T-helper 1 cell treated with Interleukin-12 subunit alpha and Interleukin-12 subunit beta and Interleukin-4 antibody, amounts not matched to agents 30 μg/mL and 1 μg/mL, for 36 hours (primary cell): ENCODE data around the gene CGAS.
A peak's percentile ranks its signal among the peaks of the same experiment; 100 is the strongest.
"Not testable (repeated sequence)": the region's sequence is repeated elsewhere in the genome, so short reads cannot be mapped to it uniquely, and the experiment has no call there.

ENCODE experiments used
- H3K27ac Mint-ChIP-seq: one replicate; pipeline ENCODE4 v1.8.0; 2021; ENCODE audit warnings: mild to moderate bottlenecking, mixed read lengths
- H3K27me3 Mint-ChIP-seq: one replicate; pipeline ENCODE4 v1.8.0; 2021; ENCODE audit warnings: low read depth, mixed read lengths
- H3K36me3 Mint-ChIP-seq: one replicate; pipeline ENCODE4 v1.8.0; 2021; ENCODE audit warnings: low read depth, mixed read lengths
- H3K4me1 Mint-ChIP-seq: one replicate; pipeline ENCODE4 v1.8.0; 2021; ENCODE audit warnings: low read depth, mixed read lengths
- H3K4me3 Mint-ChIP-seq: one replicate; pipeline ENCODE4 v1.8.0; 2021; ENCODE audit warnings: mild to moderate bottlenecking, moderate library complexity, mixed read lengths
- H3K9me3 Mint-ChIP-seq: one replicate; pipeline ENCODE4 v1.8.0; 2021; ENCODE audit warnings: mixed read lengths

Gene CGAS

DNA sequence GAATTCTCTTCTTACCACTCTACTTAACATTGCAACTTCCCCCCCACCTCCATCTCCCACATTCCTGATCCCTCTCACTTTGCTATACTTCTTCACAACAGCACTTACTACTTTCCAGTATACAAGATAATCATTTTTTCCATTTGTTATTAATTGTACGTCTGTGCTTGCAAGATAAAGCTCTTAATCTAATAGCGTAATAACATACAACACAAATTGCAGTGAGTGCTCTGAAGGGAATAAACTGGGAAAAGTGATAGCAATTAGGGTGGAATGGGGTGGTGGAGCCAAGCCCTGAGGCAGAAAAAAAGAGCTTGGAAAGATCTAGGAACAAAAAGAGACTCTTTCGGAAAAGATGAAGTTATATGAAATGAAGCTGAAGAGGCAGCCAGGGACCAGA is 8.5 kb downstream of the CGAS start:
- Mint-ChIP-seq H3K27ac (peak overlapping the region; percentile 1), H3K4me1 (peaks cover 45% of the 10 kb centered on the region), H3K9me3 (no peaks in the 10 kb centered on the region), H3K27me3 (no peaks in the 10 kb centered on the region), H3K36me3 (peaks cover 46% of the 10 kb centered on the region), H3K4me3 (no peak overlapping the region)

- Mint-ChIP-seq H3K27me3 (no peaks in the 10 kb centered on the region), H3K27ac (peak overlapping the region; percentile 24), H3K4me3 (no peak overlapping the region), H3K36me3 (peaks cover 32% of the 10 kb centered on the region), H3K4me1 (peaks cover 30% of the 10 kb centered on the region), H3K9me3 (no peaks in the 10 kb centered on the region)
Measured at GRCh38 chr6:73435236-73435635, 16.9 kb downstream of the CGAS start.

DNA sequence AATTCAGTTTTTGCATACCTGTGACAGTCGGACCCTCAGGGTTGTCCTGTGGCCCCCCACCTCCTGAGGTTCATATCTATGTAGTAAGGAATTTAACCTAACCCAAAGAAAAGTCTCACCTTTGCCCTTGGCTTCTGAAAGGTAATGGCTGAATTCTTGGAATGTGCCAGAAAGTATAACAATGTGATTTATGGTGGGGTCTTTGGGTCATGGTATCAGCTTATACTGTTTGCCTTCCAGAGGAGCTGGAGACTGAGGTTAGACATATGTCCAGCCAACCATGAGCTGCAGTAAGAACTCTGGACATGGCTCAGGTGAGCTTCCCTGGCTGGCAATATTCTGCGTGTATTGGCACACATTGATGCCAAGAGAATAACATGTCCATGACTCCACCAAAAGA is 30.6 kb downstream of the CGAS start:
- no peaks in the 10 kb centered on the region for H3K9me3 Mint-ChIP-seq
- peaks cover 21% of the 10 kb centered on the region for H3K4me1 Mint-ChIP-seq
- peaks cover 40% of the 10 kb centered on the region for H3K36me3 Mint-ChIP-seq
- no peaks in the 10 kb centered on the region for H3K27me3 Mint-ChIP-seq
- peak overlapping the region; percentile 85 for H3K27ac Mint-ChIP-seq
- peak overlapping the region; percentile 17 for H3K4me3 Mint-ChIP-seq

- Mint-ChIP-seq H3K4me1 (peaks cover 18% of the 10 kb centered on the region), H3K9me3 (no peaks in the 10 kb centered on the region), H3K36me3 (peaks cover 44% of the 10 kb centered on the region), H3K27ac (no peak overlapping the region), H3K4me3 (no peak overlapping the region), H3K27me3 (no peaks in the 10 kb centered on the region)
Measured at GRCh38 chr6:73418081-73418741, 33.9 kb downstream of the CGAS start.

GRCh38 chr6:73413102-73413501 is 39.0 kb downstream of the CGAS start:
- no peak overlapping the region for H3K27ac Mint-ChIP-seq
- no peaks in the 10 kb centered on the region for H3K27me3 Mint-ChIP-seq
- H3K9me3 Mint-ChIP-seq, result no peaks in the 10 kb centered on the region
- no peak overlapping the region for H3K4me3 Mint-ChIP-seq
- peaks cover 2% of the 10 kb centered on the region for H3K4me1 Mint-ChIP-seq
- H3K36me3 Mint-ChIP-seq, result peaks cover 37% of the 10 kb centered on the region

DNA sequence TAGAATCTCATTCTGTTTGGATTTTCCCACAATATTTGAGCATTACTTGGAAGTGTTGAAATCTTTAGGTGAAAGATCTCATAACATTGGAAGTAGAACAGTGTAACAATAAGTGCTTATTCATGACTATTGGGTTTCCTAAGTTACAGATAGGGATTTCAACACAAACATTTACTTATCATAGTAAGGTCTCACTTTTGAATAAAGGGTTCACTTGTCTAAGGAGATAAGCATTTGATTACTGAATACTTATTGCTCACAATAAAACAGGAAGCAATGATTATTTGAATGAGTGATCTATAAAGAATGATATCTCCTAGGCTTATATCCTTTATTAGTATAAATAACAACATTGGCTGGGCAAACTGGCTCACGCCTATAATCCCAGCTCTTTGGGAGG is 42.7 kb downstream of the CGAS start:
- Mint-ChIP-seq H3K36me3 (peaks cover 11% of the 10 kb centered on the region), H3K27me3 (no peaks in the 10 kb centered on the region), H3K27ac (no peak overlapping the region), H3K9me3 (no peaks in the 10 kb centered on the region), H3K4me3 (no peak overlapping the region), H3K4me1 (no peaks in the 10 kb centered on the region)

DNA sequence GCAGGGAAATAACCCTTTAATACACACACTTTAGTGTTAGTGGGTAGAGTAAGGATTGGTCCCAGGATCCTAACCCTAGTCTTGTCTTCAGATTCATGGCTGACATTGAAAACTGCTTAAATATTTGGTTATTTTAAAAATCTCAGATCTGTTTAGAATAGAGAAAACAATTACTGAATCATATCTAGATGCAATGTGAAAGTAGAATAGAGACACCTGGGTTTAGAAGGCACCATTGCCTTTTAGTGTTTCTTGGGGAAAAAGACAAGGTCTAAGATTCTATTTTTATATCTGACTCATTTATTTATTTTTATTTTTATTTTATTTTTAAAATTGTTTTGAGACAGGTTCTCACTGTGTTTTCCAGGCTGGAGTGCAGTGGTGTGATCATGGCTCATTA is 51.4 kb downstream of the CGAS start:
- Mint-ChIP-seq H3K27ac (no peak overlapping the region), H3K36me3 (peaks cover 4% of the 10 kb centered on the region), H3K4me1 (no peaks in the 10 kb centered on the region), H3K27me3 (no peaks in the 10 kb centered on the region), H3K4me3 (no peak overlapping the region), H3K9me3 (no peaks in the 10 kb centered on the region)

GRCh38 chr6:73395875-73396274 is 56.2 kb downstream of the CGAS start:
- Mint-ChIP-seq H3K36me3 (peaks cover 12% of the 10 kb centered on the region), H3K4me1 (peaks cover 14% of the 10 kb centered on the region), H3K9me3 (no peaks in the 10 kb centered on the region), H3K27ac (no peak overlapping the region), H3K27me3 (no peaks in the 10 kb centered on the region), H3K4me3 (no peak overlapping the region)

- peaks cover 12% of the 10 kb centered on the region for H3K36me3 Mint-ChIP-seq
- H3K4me3 Mint-ChIP-seq, result peak within 1 kb of the TSS; percentile 83
Measured at GRCh38 chr6:73394577-73395354, 57.3 kb downstream of the CGAS start, which contains the start of gene DDX43. Gene DDX43 (plus strand): TSS chr6:73394828. CDS start chr6:73394906, 78 bp downstream.

GRCh38 chr6:73393278-73393677 is 58.8 kb downstream of the CGAS start:
- Mint-ChIP-seq H3K4me1 (peaks cover 31% of the 10 kb centered on the region), H3K4me3 (no peak overlapping the region), H3K27me3 (no peaks in the 10 kb centered on the region), H3K27ac (no peak overlapping the region), H3K36me3 (peaks cover 11% of the 10 kb centered on the region), H3K9me3 (no peaks in the 10 kb centered on the region)

More at GRCh38 chr6:73394577-73395354, 57.3 kb downstream of the CGAS start, which contains the start of gene DDX43:
- peak within 1 kb of the TSS; percentile 89 for H3K27ac Mint-ChIP-seq
- H3K27me3 Mint-ChIP-seq, result no peaks in the 10 kb centered on the region
- no peaks in the 10 kb centered on the region for H3K9me3 Mint-ChIP-seq
- H3K4me1 Mint-ChIP-seq, result peaks cover 17% of the 10 kb centered on the region

DNA sequence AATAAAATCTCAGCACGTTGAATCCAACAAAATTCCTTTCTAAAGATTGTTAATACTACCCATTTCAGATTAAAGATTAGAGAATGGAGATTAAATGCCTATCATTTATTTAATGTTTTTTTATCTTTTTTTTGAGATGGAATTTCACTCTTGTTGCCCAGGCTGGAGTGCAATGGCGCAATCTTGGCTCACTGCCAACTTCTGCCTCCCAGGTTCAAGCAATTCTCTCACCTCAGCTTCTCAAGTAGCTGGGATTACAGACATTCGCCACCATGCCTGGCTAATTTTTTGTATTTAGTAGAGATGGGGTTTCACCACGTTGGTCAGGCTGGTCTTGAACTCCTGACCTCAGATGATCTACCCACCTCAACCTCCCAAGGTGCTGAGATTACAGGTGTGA is 59.9 kb downstream of the CGAS start:
- not testable (repeated sequence) for H3K27ac Mint-ChIP-seq, H3K27me3 Mint-ChIP-seq, H3K9me3 Mint-ChIP-seq, H3K4me3 Mint-ChIP-seq
- peaks cover 11% of the 10 kb centered on the region for H3K36me3 Mint-ChIP-seq
- H3K4me1 Mint-ChIP-seq, result peaks cover 34% of the 10 kb centered on the region

DNA sequence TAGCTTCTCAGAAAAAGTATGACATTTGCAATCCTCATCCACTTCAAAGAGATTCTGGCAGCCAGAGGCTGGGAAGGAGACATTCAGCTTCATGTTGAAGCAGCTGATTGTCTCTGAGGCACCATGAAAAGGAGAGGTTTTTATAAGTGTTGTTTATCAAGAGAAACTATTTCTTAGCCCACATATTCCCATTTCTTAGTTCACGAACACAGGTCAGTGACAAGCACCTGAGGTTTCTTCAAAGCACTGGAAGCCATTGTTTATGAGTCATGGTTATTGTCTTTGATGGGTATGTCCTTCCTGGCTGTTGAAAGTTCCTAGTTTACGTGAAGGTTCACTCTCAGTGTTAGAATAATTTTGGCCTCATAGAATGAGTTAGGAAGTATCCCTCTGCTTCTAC is 60.4 kb downstream of the CGAS start:
- Mint-ChIP-seq H3K36me3 (peaks cover 11% of the 10 kb centered on the region), H3K27ac (peak overlapping the region; percentile 60), H3K4me3 (no peak overlapping the region), H3K4me1 (peaks cover 34% of the 10 kb centered on the region), H3K27me3 (no peaks in the 10 kb centered on the region), H3K9me3 (no peaks in the 10 kb centered on the region)

DNA sequence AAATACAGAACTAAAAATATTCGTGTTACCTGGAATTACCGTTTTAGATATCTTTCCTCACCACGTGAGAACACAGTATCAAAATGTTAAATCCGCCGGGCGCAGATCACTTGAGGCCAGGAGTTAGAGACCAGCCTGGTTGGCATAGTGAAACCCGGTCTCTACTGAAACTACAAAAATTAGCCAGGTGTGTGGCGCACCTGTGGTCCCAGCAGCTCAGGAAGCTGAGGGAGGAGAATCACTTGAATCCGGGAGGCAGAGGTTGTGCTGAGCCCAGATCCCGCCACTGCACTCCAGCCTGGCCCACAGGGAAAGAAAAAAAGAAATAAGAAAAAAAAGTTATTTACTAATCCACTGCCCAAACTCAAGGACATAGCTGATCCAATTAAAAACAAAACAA is 62.2 kb downstream of the CGAS start:
- H3K4me3 Mint-ChIP-seq, result no peak overlapping the region
- H3K9me3 Mint-ChIP-seq, result no peaks in the 10 kb centered on the region
- H3K27ac Mint-ChIP-seq, result no peak overlapping the region
- no peaks in the 10 kb centered on the region for H3K27me3 Mint-ChIP-seq
- H3K36me3 Mint-ChIP-seq, result peaks cover 8% of the 10 kb centered on the region
- H3K4me1 Mint-ChIP-seq, result peaks cover 36% of the 10 kb centered on the region

DNA sequence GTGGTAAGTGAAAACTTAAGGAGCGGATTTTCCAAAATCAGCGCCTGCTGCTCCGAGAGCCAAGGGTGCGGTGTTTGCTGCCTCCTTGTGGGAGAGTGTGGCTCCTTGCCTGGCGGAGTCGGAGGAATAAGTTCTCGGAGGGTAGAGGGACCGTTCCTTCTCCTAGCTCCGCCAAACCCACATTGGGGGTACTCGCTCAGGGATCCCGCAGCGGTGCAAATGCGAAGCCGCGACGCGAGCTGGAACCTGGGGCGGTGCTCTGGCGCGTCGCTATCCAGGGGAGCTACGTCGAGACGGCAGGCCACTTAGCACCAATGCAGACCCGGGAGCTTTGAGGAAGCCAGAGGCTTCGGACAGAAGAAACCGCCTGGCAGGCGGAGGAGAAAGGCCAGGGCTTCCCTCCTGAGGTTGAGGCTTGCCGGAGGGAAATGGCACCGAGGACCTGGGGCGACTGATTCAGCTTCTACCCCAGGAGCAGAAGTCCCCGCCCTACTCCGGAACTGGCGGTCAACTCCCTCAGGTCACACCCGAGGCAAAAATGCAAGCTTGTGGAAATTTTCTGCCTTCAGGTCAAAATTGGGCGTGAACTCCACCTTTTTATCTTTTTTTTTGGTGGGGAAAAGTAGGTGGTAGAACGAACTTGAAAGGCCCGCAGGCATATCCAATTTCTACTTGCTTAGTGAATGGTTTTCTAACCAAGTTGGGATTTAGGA is 63.1 kb downstream of the CGAS start:
- Mint-ChIP-seq H3K27ac (peak overlapping the region; percentile 79), H3K4me1 (peaks cover 36% of the 10 kb centered on the region), H3K27me3 (no peaks in the 10 kb centered on the region), H3K4me3 (peak overlapping the region; percentile 80), H3K36me3 (peaks cover 7% of the 10 kb centered on the region), H3K9me3 (no peaks in the 10 kb centered on the region)

DNA sequence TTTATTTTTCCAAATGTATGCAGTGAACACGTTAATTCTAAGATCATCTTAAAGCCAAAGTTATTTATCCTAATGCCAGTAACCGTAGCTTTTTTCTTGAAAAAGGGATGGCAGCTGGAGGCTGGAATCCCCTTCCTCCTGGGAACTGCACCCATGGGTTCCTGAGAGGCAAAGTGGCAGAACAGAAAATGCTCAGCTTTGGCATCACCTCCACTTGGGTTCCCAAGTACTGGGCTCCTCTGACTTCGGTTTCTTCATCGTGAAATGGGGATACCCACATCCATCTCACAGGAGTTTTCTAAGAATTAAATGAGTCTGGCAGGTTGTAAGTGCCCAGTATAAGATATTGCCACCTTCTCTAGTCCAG is 63.7 kb downstream of the CGAS start:
- peaks cover 4% of the 10 kb centered on the region for H3K36me3 Mint-ChIP-seq
- H3K4me1 Mint-ChIP-seq, result peaks cover 33% of the 10 kb centered on the region
- peak overlapping the region; percentile 79 for H3K27ac Mint-ChIP-seq
- H3K4me3 Mint-ChIP-seq, result peak overlapping the region; percentile 80
- no peaks in the 10 kb centered on the region for H3K27me3 Mint-ChIP-seq
- no peaks in the 10 kb centered on the region for H3K9me3 Mint-ChIP-seq
